CD4-positive, CD25-positive, alpha-beta regulatory T cell (primary cell): ENCODE data around the gene VTCN1. TPM values are rescaled to one million over a fixed set of nuclear protein-coding genes. Genes with fewer than 3 reads are reported as not detected.

ENCODE experiments used
- ATAC-seq, 2 donors: fragments of 150-1000 bp; cut with Tn5 transposase; one replicate each; pipeline ENCODE4 v1.10.0; 2021; ENCODE audit warnings: low read depth in 2 of 2, moderate number of reproducible peaks in 2 of 2, moderate library complexity in 1 of 2
- DNase-seq, 3 donors: peaks; one replicate each; pipeline versions ENCODE4 v3.0.0 to v3.0.0-alpha.2; 2012 to 2022; ENCODE audit warnings: mixed read lengths in 1 of 3
- H3K27ac ChIP-seq: one replicate; pipeline ENCODE4 v1.7.0; 2013; ENCODE audit warnings: mild to moderate bottlenecking, low read length; ENCODE audit not compliant: insufficient read depth, poor library complexity, severe bottlenecking
- H3K27me3 ChIP-seq: one replicate; pipeline ENCODE4 v1.7.0; 2013; ENCODE audit warnings: low read length; ENCODE audit not compliant: control insufficient read depth, insufficient read depth
- H3K36me3 ChIP-seq: one replicate; pipeline ENCODE4 v1.7.0; 2013; ENCODE audit warnings: mild to moderate bottlenecking, low read length, moderate library complexity; ENCODE audit not compliant: control insufficient read depth, insufficient read depth
- H3K4me1 ChIP-seq: 2 replicates; pipeline ENCODE4 v1.7.0; 2013; ENCODE audit warnings: mild to moderate bottlenecking, low read length; ENCODE audit not compliant: insufficient read depth, control insufficient read depth, poor library complexity, severe bottlenecking
- H3K4me3 ChIP-seq: one replicate; pipeline ENCODE4 v1.7.0; 2013; ENCODE audit warnings: low read depth, mild to moderate bottlenecking, low read length, moderate library complexity
- H3K9me3 ChIP-seq, 2 experiments: 1 replicate in 1 of 2; 2 replicates in 1 of 2; pipeline ENCODE4 v1.7.0; 2013; ENCODE audit warnings: low read length in 2 of 2, mild to moderate bottlenecking in 1 of 2, moderate library complexity in 1 of 2; ENCODE audit not compliant: control insufficient read depth in 2 of 2
- H3K27ac Mint-ChIP-seq, 3 donors: one replicate each; pipeline ENCODE4 v1.8.0; 2020 to 2022; ENCODE audit warnings: mild to moderate bottlenecking in 3 of 3, mixed read lengths in 3 of 3, moderate library complexity in 2 of 3
- H3K27me3 Mint-ChIP-seq: one replicate; pipeline ENCODE4 v1.8.0; 2022; ENCODE audit warnings: mild to moderate bottlenecking, mixed read lengths
- H3K36me3 Mint-ChIP-seq: one replicate; pipeline ENCODE4 v1.8.0; 2020; ENCODE audit warnings: mixed read lengths
- H3K4me1 Mint-ChIP-seq, 4 donors: one replicate each; pipeline ENCODE4 v1.8.0; 2020 to 2022; ENCODE audit warnings: mixed read lengths in 4 of 4, mild to moderate bottlenecking in 1 of 4
- H3K4me3 Mint-ChIP-seq, 4 donors: one replicate each; pipeline ENCODE4 v1.8.0; 2020 to 2022; ENCODE audit warnings: mild to moderate bottlenecking in 4 of 4, mixed read lengths in 4 of 4, moderate library complexity in 3 of 4
- H3K9me3 Mint-ChIP-seq, 7 donors: one replicate each; pipeline ENCODE4 v1.8.0; 2020 to 2022; ENCODE audit warnings: mixed read lengths in 7 of 7, mild to moderate bottlenecking in 3 of 7, moderate library complexity in 2 of 7
- polyA plus RNA-seq, 4 donors: library from polyadenylated mRNA; unstranded; fragments of 300-500 nt; fragmentation: Illumina TruSeq; gene quantifications; one replicate each; pipeline ENCODE4 v1.2.3, GENCODE V29; 2021
- total RNA-seq: library from RNA; stranded (reverse); gene quantifications from one replicate; pipeline ENCODE4 v1.2.3, GENCODE V29; 2022

Gene VTCN1
- total and polyA plus RNA-seq, 5 donors from 2014 or later, result not detected

- Mint-ChIP-seq H3K27me3 (peaks cover 43% of the 10 kb centered on the region), H3K27ac (no peak overlapping the region), H3K4me1 (no peaks in the 10 kb centered on the region), H3K4me3 (no peak overlapping the region), H3K9me3 (peaks cover 0 to 4% (median 0%) of the 10 kb centered on the region in 7 donors), H3K36me3 (no peaks in the 10 kb centered on the region)
- no peak for ATAC-seq
- Histone ChIP-seq H3K27ac (no peak overlapping the region), H3K36me3 (no peaks in the 10 kb centered on the region), H3K9me3 (no peaks in the 10 kb centered on the region), H3K4me3 (no peak overlapping the region), H3K4me1 (no peaks in the 10 kb centered on the region), H3K27me3 (no peaks in the 10 kb centered on the region)
- DNase-seq, result no peak
Measured at GRCh38 chr1:117143871-117144270, 66.9 kb downstream of the VTCN1 start.

GRCh38 chr1:117143172-117143571 lies 67.6 kb downstream of the VTCN1 start:
- H3K9me3 Mint-ChIP-seq, result peaks cover 0 to 4% (median 0%) of the 10 kb centered on the region in 7 donors
- H3K4me3 Mint-ChIP-seq, result no peak overlapping the region
- H3K27me3 Mint-ChIP-seq, result peaks cover 36% of the 10 kb centered on the region
- Histone ChIP-seq H3K27ac (no peak overlapping the region), H3K9me3 (no peaks in the 10 kb centered on the region), H3K27me3 (no peaks in the 10 kb centered on the region), H3K36me3 (no peaks in the 10 kb centered on the region), H3K4me1 (no peaks in the 10 kb centered on the region), H3K4me3 (no peak overlapping the region)
- ATAC-seq (no peak), DNase-seq (no peak)
- H3K36me3 Mint-ChIP-seq, result no peaks in the 10 kb centered on the region
- H3K27ac Mint-ChIP-seq, result no peak overlapping the region
- H3K4me1 Mint-ChIP-seq, result no peaks in the 10 kb centered on the region

- H3K4me3 ChIP-seq, result no peak overlapping the region
- no peak for ATAC-seq
- Mint-ChIP-seq H3K36me3 (no peaks in the 10 kb centered on the region), H3K27ac (no peak overlapping the region), H3K27me3 (peaks cover 39% of the 10 kb centered on the region), H3K9me3 (peaks cover 0 to 4% (median 0%) of the 10 kb centered on the region in 7 donors), H3K4me3 (no peak overlapping the region), H3K4me1 (peaks cover 0 to 4% (median 0%) of the 10 kb centered on the region in 4 donors)
- H3K27ac ChIP-seq, result no peak overlapping the region
- no peaks in the 10 kb centered on the region for H3K9me3 ChIP-seq
- no peak for DNase-seq
- H3K36me3 ChIP-seq, result no peaks in the 10 kb centered on the region
- no peaks in the 10 kb centered on the region for H3K27me3 ChIP-seq
- no peaks in the 10 kb centered on the region for H3K4me1 ChIP-seq
Measured at GRCh38 chr1:117142200-117142599, 68.5 kb downstream of the VTCN1 start.

- DNase-seq (no peak), ATAC-seq (no peak)
- H3K27me3 ChIP-seq, result no peaks in the 10 kb centered on the region
- no peak overlapping the region for H3K4me3 Mint-ChIP-seq
- H3K36me3 Mint-ChIP-seq, result no peaks in the 10 kb centered on the region
- no peaks in the 10 kb centered on the region for H3K4me1 ChIP-seq
- no peak overlapping the region for H3K27ac ChIP-seq
- H3K27ac Mint-ChIP-seq, result no peak overlapping the region
- no peaks in the 10 kb centered on the region for H3K9me3 ChIP-seq
- H3K4me3 ChIP-seq, result no peak overlapping the region
- H3K9me3 Mint-ChIP-seq, result peaks cover 0 to 1% (median 0%) of the 10 kb centered on the region in 7 donors
- H3K27me3 Mint-ChIP-seq, result peaks cover 24% of the 10 kb centered on the region
- H3K4me1 Mint-ChIP-seq, result peaks cover 0 to 4% (median 0%) of the 10 kb centered on the region in 4 donors
- H3K36me3 ChIP-seq, result no peaks in the 10 kb centered on the region
Measured at GRCh38 chr1:117138561-117138960, 72.2 kb downstream of the VTCN1 start.

GRCh38 chr1:117138106-117138505 lies 72.6 kb downstream of the VTCN1 start:
- H3K27me3 Mint-ChIP-seq, result peaks cover 24% of the 10 kb centered on the region
- ATAC-seq (no peak), DNase-seq (no peak)
- Histone ChIP-seq H3K4me1 (no peaks in the 10 kb centered on the region), H3K27ac (no peak overlapping the region), H3K36me3 (no peaks in the 10 kb centered on the region), H3K27me3 (no peaks in the 10 kb centered on the region), H3K4me3 (no peak overlapping the region), H3K9me3 (no peaks in the 10 kb centered on the region)
- no peak overlapping the region for H3K27ac Mint-ChIP-seq
- H3K4me1 Mint-ChIP-seq, result peaks cover 0 to 4% (median 0%) of the 10 kb centered on the region in 4 donors
- H3K4me3 Mint-ChIP-seq, result no peak overlapping the region
- peaks cover 0 to 1% (median 0%) of the 10 kb centered on the region in 7 donors for H3K9me3 Mint-ChIP-seq
- H3K36me3 Mint-ChIP-seq, result no peaks in the 10 kb centered on the region

- ATAC-seq, result no peak
Measured at GRCh38 chr1:117137281-117137855, 73.4 kb downstream of the VTCN1 start.

GRCh38 chr1:117136749-117137148 lies 74.0 kb downstream of the VTCN1 start:
- Histone ChIP-seq H3K27me3 (no peaks in the 10 kb centered on the region), H3K9me3 (no peaks in the 10 kb centered on the region), H3K36me3 (no peaks in the 10 kb centered on the region), H3K4me3 (no peak overlapping the region), H3K4me1 (no peaks in the 10 kb centered on the region), H3K27ac (no peak overlapping the region)
- ATAC-seq (no peak), DNase-seq (no peak)
- Mint-ChIP-seq H3K27ac (no peak overlapping the region), H3K36me3 (no peaks in the 10 kb centered on the region), H3K27me3 (peaks cover 24% of the 10 kb centered on the region), H3K4me3 (no peak overlapping the region), H3K9me3 (peaks cover 0 to 1% (median 0%) of the 10 kb centered on the region in 7 donors), H3K4me1 (peaks cover 0 to 4% (median 0%) of the 10 kb centered on the region in 4 donors)

More at GRCh38 chr1:117137281-117137855, 73.4 kb downstream of the VTCN1 start:
- Mint-ChIP-seq H3K9me3 (peaks cover 0 to 1% (median 0%) of the 10 kb centered on the region in 7 donors), H3K4me1 (peaks cover 0 to 4% (median 0%) of the 10 kb centered on the region in 4 donors), H3K27ac (no peak overlapping the region), H3K4me3 (no peak overlapping the region), H3K36me3 (no peaks in the 10 kb centered on the region), H3K27me3 (peaks cover 24% of the 10 kb centered on the region)
- Histone ChIP-seq H3K4me1 (no peaks in the 10 kb centered on the region), H3K9me3 (no peaks in the 10 kb centered on the region), H3K36me3 (no peaks in the 10 kb centered on the region), H3K4me3 (no peak overlapping the region), H3K27me3 (no peaks in the 10 kb centered on the region), H3K27ac (no peak overlapping the region)
- no peak for DNase-seq

GRCh38 chr1:117135329-117135728 lies 75.4 kb downstream of the VTCN1 start:
- peaks cover 19% of the 10 kb centered on the region for H3K27me3 Mint-ChIP-seq
- Histone ChIP-seq H3K27ac (no peak overlapping the region), H3K36me3 (no peaks in the 10 kb centered on the region), H3K4me1 (no peaks in the 10 kb centered on the region), H3K4me3 (no peak overlapping the region), H3K27me3 (no peaks in the 10 kb centered on the region), H3K9me3 (no peaks in the 10 kb centered on the region)
- H3K27ac Mint-ChIP-seq, result no peak overlapping the region
- peaks cover 0 to 4% (median 0%) of the 10 kb centered on the region in 4 donors for H3K4me1 Mint-ChIP-seq
- DNase-seq (no peak), ATAC-seq (no peak)
- H3K9me3 Mint-ChIP-seq, result peaks cover 0 to 1% (median 0%) of the 10 kb centered on the region in 7 donors
- H3K36me3 Mint-ChIP-seq, result no peaks in the 10 kb centered on the region
- no peak overlapping the region for H3K4me3 Mint-ChIP-seq
